ENCODE measurements around the gene FHIT. TPM values are rescaled to one million over a fixed set of nuclear protein-coding genes. Genes with fewer than 3 reads are reported as not detected.

FHIT gene
- total and polyA plus RNA-seq, 4 donors = 2.1 to 14.7 (median 6.6) TPM

DNA sequence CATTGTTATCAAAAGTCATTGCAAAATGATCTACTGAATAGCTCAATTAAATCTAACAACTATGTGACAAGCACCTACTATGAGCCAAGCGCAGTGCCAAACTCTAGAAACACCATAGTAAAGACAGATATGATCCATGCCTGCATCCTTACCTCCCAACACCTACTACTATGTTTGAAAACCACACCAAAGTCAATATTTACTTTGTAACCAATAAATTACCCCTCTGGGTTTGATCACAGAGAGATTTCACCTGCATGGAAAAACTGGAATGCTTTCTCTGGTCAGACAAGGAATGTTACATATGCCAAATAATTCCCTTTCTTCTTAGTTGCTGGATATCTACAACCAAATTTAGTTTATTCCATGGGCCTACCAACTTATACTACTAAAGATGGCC lies 422.2 kb downstream of the FHIT start:
- Histone ChIP-seq H3K4me3 (ENCODE audit: low read depth in 1 of 3, low read length in 3 of 3) (no peak overlapping the region), H3K9me3 (ENCODE audit: control insufficient read depth in 4 of 4, low read length in 3 of 4) (no peaks in the 10 kb centered on the region), H3K27me3 (ENCODE audit: control insufficient read depth in 4 of 4, insufficient read depth in 4 of 4, low read length in 3 of 4) (no peaks in the 10 kb centered on the region), H3K9ac (ENCODE audit: low read depth in 1 of 2, low read length in 2 of 2) (no peak overlapping the region), H3K27ac (ENCODE audit: low read depth in 1 of 2, low read length in 2 of 2) (no peak overlapping the region), H3K4me1 (ENCODE audit: control insufficient read depth in 4 of 4, insufficient read depth in 4 of 4, low read length in 3 of 4) (no peaks in the 10 kb centered on the region), H3K36me3 (ENCODE audit: control insufficient read depth in 4 of 4, insufficient read depth in 3 of 4, low read depth in 1 of 4, low read length in 3 of 4) (no peaks in the 10 kb centered on the region)
- TF ChIP-seq, protein P1, sequence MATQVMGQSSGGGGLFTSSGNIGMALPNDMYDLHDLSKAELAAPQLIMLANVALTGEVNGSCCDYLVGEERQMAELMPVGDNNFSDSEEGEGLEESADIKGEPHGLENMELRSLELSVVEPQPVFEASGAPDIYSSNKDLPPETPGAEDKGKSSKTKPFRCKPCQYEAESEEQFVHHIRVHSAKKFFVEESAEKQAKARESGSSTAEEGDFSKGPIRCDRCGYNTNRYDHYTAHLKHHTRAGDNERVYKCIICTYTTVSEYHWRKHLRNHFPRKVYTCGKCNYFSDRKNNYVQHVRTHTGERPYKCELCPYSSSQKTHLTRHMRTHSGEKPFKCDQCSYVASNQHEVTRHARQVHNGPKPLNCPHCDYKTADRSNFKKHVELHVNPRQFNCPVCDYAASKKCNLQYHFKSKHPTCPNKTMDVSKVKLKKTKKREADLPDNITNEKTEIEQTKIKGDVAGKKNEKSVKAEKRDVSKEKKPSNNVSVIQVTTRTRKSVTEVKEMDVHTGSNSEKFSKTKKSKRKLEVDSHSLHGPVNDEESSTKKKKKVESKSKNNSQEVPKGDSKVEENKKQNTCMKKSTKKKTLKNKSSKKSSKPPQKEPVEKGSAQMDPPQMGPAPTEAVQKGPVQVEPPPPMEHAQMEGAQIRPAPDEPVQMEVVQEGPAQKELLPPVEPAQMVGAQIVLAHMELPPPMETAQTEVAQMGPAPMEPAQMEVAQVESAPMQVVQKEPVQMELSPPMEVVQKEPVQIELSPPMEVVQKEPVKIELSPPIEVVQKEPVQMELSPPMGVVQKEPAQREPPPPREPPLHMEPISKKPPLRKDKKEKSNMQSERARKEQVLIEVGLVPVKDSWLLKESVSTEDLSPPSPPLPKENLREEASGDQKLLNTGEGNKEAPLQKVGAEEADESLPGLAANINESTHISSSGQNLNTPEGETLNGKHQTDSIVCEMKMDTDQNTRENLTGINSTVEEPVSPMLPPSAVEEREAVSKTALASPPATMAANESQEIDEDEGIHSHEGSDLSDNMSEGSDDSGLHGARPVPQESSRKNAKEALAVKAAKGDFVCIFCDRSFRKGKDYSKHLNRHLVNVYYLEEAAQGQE (IDR thresholded peaks at IDR 0.05) = no peak
- TF ChIP-seq EGR1 (IDR thresholded peaks at IDR 0.05; ENCODE audit: low read depth in 2 of 2) = no peak
- 94% methylated on average over 1 of the region's 1 CpG for WGBS
- DNase-seq (ENCODE audit: low spot score) = no peak

- DNase-seq (ENCODE audit: low spot score) = no peak
- Histone ChIP-seq H3K4me1 (ENCODE audit: control insufficient read depth in 4 of 4, insufficient read depth in 4 of 4, low read length in 3 of 4) (no peaks in the 10 kb centered on the region), H3K4me3 (ENCODE audit: low read depth in 1 of 3, low read length in 3 of 3) (no peak overlapping the region), H3K36me3 (ENCODE audit: control insufficient read depth in 4 of 4, insufficient read depth in 3 of 4, low read depth in 1 of 4, low read length in 3 of 4) (no peaks in the 10 kb centered on the region), H3K27me3 (ENCODE audit: control insufficient read depth in 4 of 4, insufficient read depth in 4 of 4, low read length in 3 of 4) (no peaks in the 10 kb centered on the region), H3K9me3 (ENCODE audit: control insufficient read depth in 4 of 4, low read length in 3 of 4) (no peaks in the 10 kb centered on the region), H3K9ac (ENCODE audit: low read depth in 1 of 2, low read length in 2 of 2) (no peak overlapping the region), H3K27ac (ENCODE audit: low read depth in 1 of 2, low read length in 2 of 2) (no peak overlapping the region)
- WGBS = 95% methylated on average over 1 of the region's 1 CpG
- TF ChIP-seq, protein P1 (IDR thresholded peaks at IDR 0.05) = no peak
- no peak for TF ChIP-seq ATF3 (IDR thresholded peaks at IDR 0.05)
- no peak for TF ChIP-seq HNF4A (conservative IDR thresholded peaks at IDR 0.05)
- no peak for TF ChIP-seq EGR1 (IDR thresholded peaks at IDR 0.05; ENCODE audit: low read depth in 2 of 2)
- TF ChIP-seq RAD21 (IDR thresholded peaks at IDR 0.05) = no peak
- TF ChIP-seq, protein P2, sequence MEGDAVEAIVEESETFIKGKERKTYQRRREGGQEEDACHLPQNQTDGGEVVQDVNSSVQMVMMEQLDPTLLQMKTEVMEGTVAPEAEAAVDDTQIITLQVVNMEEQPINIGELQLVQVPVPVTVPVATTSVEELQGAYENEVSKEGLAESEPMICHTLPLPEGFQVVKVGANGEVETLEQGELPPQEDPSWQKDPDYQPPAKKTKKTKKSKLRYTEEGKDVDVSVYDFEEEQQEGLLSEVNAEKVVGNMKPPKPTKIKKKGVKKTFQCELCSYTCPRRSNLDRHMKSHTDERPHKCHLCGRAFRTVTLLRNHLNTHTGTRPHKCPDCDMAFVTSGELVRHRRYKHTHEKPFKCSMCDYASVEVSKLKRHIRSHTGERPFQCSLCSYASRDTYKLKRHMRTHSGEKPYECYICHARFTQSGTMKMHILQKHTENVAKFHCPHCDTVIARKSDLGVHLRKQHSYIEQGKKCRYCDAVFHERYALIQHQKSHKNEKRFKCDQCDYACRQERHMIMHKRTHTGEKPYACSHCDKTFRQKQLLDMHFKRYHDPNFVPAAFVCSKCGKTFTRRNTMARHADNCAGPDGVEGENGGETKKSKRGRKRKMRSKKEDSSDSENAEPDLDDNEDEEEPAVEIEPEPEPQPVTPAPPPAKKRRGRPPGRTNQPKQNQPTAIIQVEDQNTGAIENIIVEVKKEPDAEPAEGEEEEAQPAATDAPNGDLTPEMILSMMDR (IDR thresholded peaks at IDR 0.05; ENCODE audit: low read depth, low read length, missing input control) = no peak
Measured at GRCh38 chr3:60827666-60828065, 423.6 kb downstream of the FHIT start.

GRCh38 chr3:60826511-60826910 lies 424.7 kb downstream of the FHIT start:
- no peaks in the 10 kb centered on the region for H3K9me3 ChIP-seq (ENCODE audit: control insufficient read depth in 4 of 4, low read length in 3 of 4)
- WGBS = 96% methylated on average over 6 of the region's 6 CpGs

More at GRCh38 chr3:60826511-60826910, 424.7 kb downstream of the FHIT start:
- H3K4me3 ChIP-seq (ENCODE audit: low read depth in 1 of 3, low read length in 3 of 3) = no peak overlapping the region
- H3K27me3 ChIP-seq (ENCODE audit: control insufficient read depth in 4 of 4, insufficient read depth in 4 of 4, low read length in 3 of 4) = no peaks in the 10 kb centered on the region
- H3K9ac ChIP-seq (ENCODE audit: low read depth in 1 of 2, low read length in 2 of 2) = no peak overlapping the region
- no peaks in the 10 kb centered on the region for H3K36me3 ChIP-seq (ENCODE audit: control insufficient read depth in 4 of 4, insufficient read depth in 3 of 4, low read depth in 1 of 4, low read length in 3 of 4)
- H3K4me1 ChIP-seq (ENCODE audit: control insufficient read depth in 4 of 4, insufficient read depth in 4 of 4, low read length in 3 of 4) = no peaks in the 10 kb centered on the region
- H3K27ac ChIP-seq (ENCODE audit: low read depth in 1 of 2, low read length in 2 of 2) = no peak overlapping the region
- TF ChIP-seq HNF4A (conservative IDR thresholded peaks at IDR 0.05) (no peak), FOXA1 (IDR thresholded peaks at IDR 0.05) (no peak), MAX (IDR thresholded peaks at IDR 0.05) (no peak), TAF1 (conservative IDR thresholded peaks at IDR 0.05) (no peak), FOXA2 (IDR thresholded peaks at IDR 0.05) (no peak), ZBTB33 (IDR thresholded peaks at IDR 0.05) (no peak), RAD21 (IDR thresholded peaks at IDR 0.05) (no peak), RXRA (IDR thresholded peaks at IDR 0.05) (no peak), SP1 (IDR thresholded peaks at IDR 0.05) (no peak)
- TF ChIP-seq, protein P2 (IDR thresholded peaks at IDR 0.05; ENCODE audit: low read depth, low read length, missing input control) = no peak
- no peak for DNase-seq (ENCODE audit: low spot score)

Measured in liver (tissue), 9 donors.